Natural killer cell (primary cell): ENCODE data around the gene PCDH9. TPM values are rescaled to one million over a fixed set of nuclear protein-coding genes. Genes with fewer than 3 reads are reported as not detected.

Experiments
- ATAC-seq, 3 donors: fragments of 150-1000 bp in 2 of 3; fragments of 200-7000 bp in 1 of 3; cut with Tn5 transposase; 1 replicate in 1 of 3; 2 replicates in 2 of 3; pipeline ENCODE4 v1.10.0; 2021; ENCODE audit warnings: mild to moderate bottlenecking in 2 of 3, moderate library complexity in 2 of 3
- DNase-seq, 2 donors: peaks; one replicate each; pipeline versions ENCODE4 v3.0.0 to v3.0.0-alpha.2; 2013 to 2021; ENCODE audit warnings: mixed read lengths in 1 of 2
- H3K27ac ChIP-seq: one replicate; pipeline ENCODE4 v1.5.1; 2013; ENCODE audit warnings: mild to moderate bottlenecking, low read length
- H3K27me3 ChIP-seq: one replicate; pipeline ENCODE4 v1.6.1; 2013; ENCODE audit warnings: low read length; ENCODE audit not compliant: control insufficient read depth, insufficient read depth
- H3K36me3 ChIP-seq: one replicate; pipeline ENCODE4 v1.6.1; 2013; ENCODE audit warnings: low read length; ENCODE audit not compliant: control insufficient read depth, insufficient read depth
- H3K4me1 ChIP-seq: one replicate; pipeline ENCODE4 v1.6.1; 2013; ENCODE audit warnings: low read length; ENCODE audit not compliant: control insufficient read depth, insufficient read depth
- H3K4me3 ChIP-seq: one replicate; pipeline ENCODE4 v1.5.1; 2013; ENCODE audit warnings: low read length
- H3K9me3 ChIP-seq: one replicate; pipeline ENCODE4 v1.6.1; 2013; ENCODE audit warnings: low read length; ENCODE audit not compliant: control insufficient read depth, insufficient read depth
- H3K27ac Mint-ChIP-seq, 2 donors: one replicate each; pipeline ENCODE4 v1.8.0; 2022; ENCODE audit warnings: mild to moderate bottlenecking in 2 of 2, mixed read lengths in 2 of 2, moderate library complexity in 1 of 2
- H3K27me3 Mint-ChIP-seq, 2 donors: one replicate each; pipeline ENCODE4 v1.8.0; 2022; ENCODE audit warnings: low read depth in 2 of 2, mixed read lengths in 2 of 2
- H3K36me3 Mint-ChIP-seq: one replicate; pipeline ENCODE4 v1.8.0; 2022; ENCODE audit warnings: mixed read lengths
- H3K4me1 Mint-ChIP-seq, 2 donors: one replicate each; pipeline ENCODE4 v1.8.0; 2022; ENCODE audit warnings: mixed read lengths in 2 of 2
- H3K4me3 Mint-ChIP-seq: one replicate; pipeline ENCODE4 v1.8.0; 2022; ENCODE audit warnings: mild to moderate bottlenecking, moderate library complexity, mixed read lengths
- H3K9me3 Mint-ChIP-seq, 2 donors: one replicate each; pipeline ENCODE4 v1.8.0; 2022; ENCODE audit warnings: mixed read lengths in 2 of 2
- WGBS: methylation state at CpG from one replicate; pipeline ENCODE4 v1.1.7; 2013; ENCODE audit warnings: missing lambda C conversion rate; ENCODE audit not compliant: insufficient coverage; 5-methylcytosine and 5-hydroxymethylcytosine counted together
- intact Hi-C: fragments of 100-400 bp; cut with micrococcal nuclease; formaldehyde crosslinking; loops from one replicate; pipeline ENCODE4 v1.14.2; 2022
- total RNA-seq, 4 donors: library from RNA; stranded (reverse); fragments of 120-200 nt in 1 of 4; gene quantifications; one replicate each; pipeline versions ENCODE4 v1.2.3 to v1.2.4, GENCODE V29; 2013 to 2022
- TF ChIP-seq, protein P1 (sequence below): fragments of 200-600 bp; IDR thresholded peaks from one replicate; pipeline ENCODE4 v1.8.0; 2022; ENCODE audit warnings: antibody characterized with exemption

PCDH9 gene
- total RNA-seq, 3 donors from 2014 or later (not counting 1 experiment from before 2014, with no cell fraction given) = 0.43 to 1.5 (median 0.68) TPM

GRCh38 chr13:66830940-66831716 lies 399.0 kb downstream of the PCDH9 start:
- H3K27me3 Mint-ChIP-seq = no peaks in the 10 kb centered on the region
- H3K36me3 Mint-ChIP-seq = no peaks in the 10 kb centered on the region
- H3K27ac Mint-ChIP-seq = no peak overlapping the region
- no peaks in the 10 kb centered on the region for H3K4me1 Mint-ChIP-seq
- Histone ChIP-seq H3K27ac (no peak overlapping the region), H3K27me3 (no peaks in the 10 kb centered on the region), H3K4me3 (no peak overlapping the region), H3K36me3 (no peaks in the 10 kb centered on the region), H3K9me3 (no peaks in the 10 kb centered on the region), H3K4me1 (no peaks in the 10 kb centered on the region)
- WGBS = 0% methylated on average over 1 of the region's 2 CpGs
- DNase-seq (no peak), ATAC-seq (no peak)
- intact Hi-C loops = no loop called here
- H3K4me3 Mint-ChIP-seq = no peak overlapping the region
- H3K9me3 Mint-ChIP-seq = peaks cover 12 to 13% of the 10 kb centered on the region in 2 donors
- TF ChIP-seq, protein P1, sequence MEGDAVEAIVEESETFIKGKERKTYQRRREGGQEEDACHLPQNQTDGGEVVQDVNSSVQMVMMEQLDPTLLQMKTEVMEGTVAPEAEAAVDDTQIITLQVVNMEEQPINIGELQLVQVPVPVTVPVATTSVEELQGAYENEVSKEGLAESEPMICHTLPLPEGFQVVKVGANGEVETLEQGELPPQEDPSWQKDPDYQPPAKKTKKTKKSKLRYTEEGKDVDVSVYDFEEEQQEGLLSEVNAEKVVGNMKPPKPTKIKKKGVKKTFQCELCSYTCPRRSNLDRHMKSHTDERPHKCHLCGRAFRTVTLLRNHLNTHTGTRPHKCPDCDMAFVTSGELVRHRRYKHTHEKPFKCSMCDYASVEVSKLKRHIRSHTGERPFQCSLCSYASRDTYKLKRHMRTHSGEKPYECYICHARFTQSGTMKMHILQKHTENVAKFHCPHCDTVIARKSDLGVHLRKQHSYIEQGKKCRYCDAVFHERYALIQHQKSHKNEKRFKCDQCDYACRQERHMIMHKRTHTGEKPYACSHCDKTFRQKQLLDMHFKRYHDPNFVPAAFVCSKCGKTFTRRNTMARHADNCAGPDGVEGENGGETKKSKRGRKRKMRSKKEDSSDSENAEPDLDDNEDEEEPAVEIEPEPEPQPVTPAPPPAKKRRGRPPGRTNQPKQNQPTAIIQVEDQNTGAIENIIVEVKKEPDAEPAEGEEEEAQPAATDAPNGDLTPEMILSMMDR = no peak

DNA sequence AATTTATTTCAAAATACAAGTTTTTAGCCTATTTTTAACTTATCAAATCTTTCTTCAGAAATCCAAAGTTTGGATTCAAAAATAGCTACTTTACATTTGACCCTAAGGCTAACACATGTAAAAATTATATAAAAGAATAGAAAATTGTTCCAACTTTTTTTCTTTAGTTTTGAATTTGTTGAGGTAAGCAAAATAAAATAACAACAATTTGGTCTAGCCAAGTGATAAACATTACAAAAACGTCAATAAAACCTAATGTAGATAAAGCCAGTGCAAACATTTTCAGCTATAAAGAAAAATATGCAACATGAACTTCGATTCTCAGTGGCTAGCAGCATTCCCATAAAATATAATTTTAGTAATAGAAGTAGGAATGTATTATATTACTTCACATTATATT lies 400.3 kb downstream of the PCDH9 start:
- H3K9me3 ChIP-seq = no peaks in the 10 kb centered on the region
- intact Hi-C loops = no loop called here
- WGBS = no CpG with 5 or more reads among the region's 2 CpGs
- no peak overlapping the region for H3K4me3 Mint-ChIP-seq
- no peaks in the 10 kb centered on the region for H3K4me1 Mint-ChIP-seq
- DNase-seq = no peak
- H3K27ac ChIP-seq = no peak overlapping the region
- H3K36me3 Mint-ChIP-seq = no peaks in the 10 kb centered on the region
- H3K9me3 Mint-ChIP-seq = peaks cover 12 to 13% of the 10 kb centered on the region in 2 donors
- ATAC-seq = no peak
- no peak overlapping the region for H3K27ac Mint-ChIP-seq
- no peaks in the 10 kb centered on the region for H3K36me3 ChIP-seq
- no peak overlapping the region for H3K4me3 ChIP-seq
- no peaks in the 10 kb centered on the region for H3K27me3 Mint-ChIP-seq
- no peaks in the 10 kb centered on the region for H3K27me3 ChIP-seq
- TF ChIP-seq, protein P1 = no peak
- no peaks in the 10 kb centered on the region for H3K4me1 ChIP-seq

DNA sequence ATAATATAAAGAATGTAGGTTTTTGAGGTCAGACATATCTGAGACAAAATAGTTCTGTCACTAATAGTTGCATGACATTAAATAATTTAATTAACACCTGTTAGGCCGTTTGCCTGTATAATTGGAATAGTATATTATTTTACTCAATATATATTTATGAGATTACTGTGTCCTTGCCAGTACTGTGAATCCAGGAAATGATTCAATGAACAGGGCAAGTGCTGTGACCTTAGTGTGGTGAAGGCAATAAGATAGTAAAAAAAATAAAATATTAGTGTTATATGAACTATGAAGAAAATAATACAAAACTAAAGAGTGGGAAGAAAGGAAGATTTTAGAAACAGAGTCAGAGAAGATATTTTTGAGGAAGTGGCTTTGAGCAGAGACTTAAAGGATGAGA lies 403.7 kb downstream of the PCDH9 start:
- Mint-ChIP-seq H3K27ac (no peak overlapping the region), H3K4me3 (no peak overlapping the region), H3K27me3 (no peaks in the 10 kb centered on the region), H3K36me3 (no peaks in the 10 kb centered on the region), H3K9me3 (peaks cover 4 to 7% of the 10 kb centered on the region in 2 donors), H3K4me1 (no peaks in the 10 kb centered on the region)
- H3K4me1 ChIP-seq = no peaks in the 10 kb centered on the region
- intact Hi-C loops = no loop called here
- H3K36me3 ChIP-seq = no peaks in the 10 kb centered on the region
- H3K4me3 ChIP-seq = no peak overlapping the region
- TF ChIP-seq, protein P1 = no peak
- H3K27ac ChIP-seq = no peak overlapping the region
- H3K27me3 ChIP-seq = no peaks in the 10 kb centered on the region
- DNase-seq (no peak), ATAC-seq (no peak)
- no peaks in the 10 kb centered on the region for H3K9me3 ChIP-seq
- WGBS = no CpG with 5 or more reads among the region's 1 CpG

GRCh38 chr13:66821551-66821950 lies 408.6 kb downstream of the PCDH9 start:
- ATAC-seq = no peak
- peaks cover under 1 to 1% of the 10 kb centered on the region in 2 donors for H3K9me3 Mint-ChIP-seq
- no peaks in the 10 kb centered on the region for H3K4me1 Mint-ChIP-seq
- no peak overlapping the region for H3K4me3 Mint-ChIP-seq
- no peaks in the 10 kb centered on the region for H3K9me3 ChIP-seq
- no peaks in the 10 kb centered on the region for H3K27me3 Mint-ChIP-seq
- DNase-seq = no peak
- H3K27me3 ChIP-seq = no peaks in the 10 kb centered on the region
- intact Hi-C loops = no loop called here
- H3K36me3 ChIP-seq = no peaks in the 10 kb centered on the region
- TF ChIP-seq, protein P1 = no peak
- H3K4me1 ChIP-seq = no peaks in the 10 kb centered on the region
- no peaks in the 10 kb centered on the region for H3K36me3 Mint-ChIP-seq
- no peak overlapping the region for H3K27ac ChIP-seq
- 86% methylated on average over 1 of the region's 1 CpG for WGBS
- H3K4me3 ChIP-seq = no peak overlapping the region
- H3K27ac Mint-ChIP-seq = no peak overlapping the region
